Daoy (cell line): Measurements from ENCODE around the gene STYXL1. TPM values are rescaled to one million over a fixed set of nuclear protein-coding genes. Genes with fewer than 3 reads are reported as not detected.
"Not testable (repeated sequence)": the region's sequence is repeated elsewhere in the genome, so short reads cannot be mapped to it uniquely, and the experiment has no call there.

Experiments
- DNase-seq: peaks from one replicate; pipeline ENCODE4 v3.0.0-alpha.2; 2015; ENCODE audit warnings: low read depth
- total RNA-seq: library from RNA; depleted of rRNA; stranded (reverse); fragments of >200 nt; shearing (Covaris generic); gene quantifications from 2 replicates; pipeline ENCODE4 v1.2.3, GENCODE V29; 2014

STYXL1 gene
- total RNA-seq, 1 experiment from 2014 or later = 109 TPM

- no peak for DNase-seq
Measured at GRCh38 chr7:76066716-76067503, 19.1 kb upstream of the STYXL1 start.

GRCh38 chr7:76065016-76065612 lies 17.3 kb upstream of the STYXL1 start:
- DNase-seq = no peak

- DNase-seq = no peak
Measured at GRCh38 chr7:76064208-76064970, 16.6 kb upstream of the STYXL1 start.

GRCh38 chr7:76063525-76063924 lies 15.7 kb upstream of the STYXL1 start:
- no peak for DNase-seq

GRCh38 chr7:76063114-76063513 lies 15.3 kb upstream of the STYXL1 start:
- DNase-seq = no peak

GRCh38 chr7:76062254-76062653 lies 14.5 kb upstream of the STYXL1 start:
- no peak for DNase-seq

GRCh38 chr7:76060842-76061241 lies 13.0 kb upstream of the STYXL1 start:
- no peak for DNase-seq

GRCh38 chr7:76058745-76059144 lies 10.9 kb upstream of the STYXL1 start:
- DNase-seq = not testable (repeated sequence)

- no peak for DNase-seq
Measured at GRCh38 chr7:76057813-76058145, 10.0 kb upstream of the STYXL1 start.

GRCh38 chr7:76057103-76057812 lies 9.5 kb upstream of the STYXL1 start:
- DNase-seq = no peak

- DNase-seq = no peak
Measured at GRCh38 chr7:76056241-76056640, 8.4 kb upstream of the STYXL1 start.

GRCh38 chr7:76054123-76055120 lies 6.6 kb upstream of the STYXL1 start:
- DNase-seq = peak; percentile 16

- no peak for DNase-seq
Measured at GRCh38 chr7:76053461-76053860, 5.7 kb upstream of the STYXL1 start.

GRCh38 chr7:76052681-76053080 lies 4.9 kb upstream of the STYXL1 start:
- not testable (repeated sequence) for DNase-seq

- DNase-seq = no peak
Measured at GRCh38 chr7:76051840-76052239, 4.0 kb upstream of the STYXL1 start.

GRCh38 chr7:76050545-76050944 lies 2.7 kb upstream of the STYXL1 start:
- DNase-seq = no peak

- DNase-seq = no peak
Measured at GRCh38 chr7:76049295-76049694, 1.5 kb upstream of the STYXL1 start.

- DNase-seq = peak; percentile 19
Measured at GRCh38 chr7:76048668-76048988, 828 bp upstream of the STYXL1 start.

- DNase-seq = no peak
Measured at GRCh38 chr7:76047305-76047810, 442 bp downstream of the STYXL1 start.

GRCh38 chr7:76044375-76044865 lies 3.4 kb downstream of the STYXL1 start:
- DNase-seq = no peak

GRCh38 chr7:76040126-76040525 lies 7.7 kb downstream of the STYXL1 start:
- no peak for DNase-seq
